Stimulated activated CD4-positive, alpha-beta T cell treated with anti-CD3 and anti-CD28 coated beads, Interleukin-12 subunit alpha, Interleukin-12 subunit beta, amount 100 ng/mL, for 24 hours (primary cell): Measurements from ENCODE around the gene APP.
A peak's percentile ranks its signal among the peaks of the same experiment; 100 is the strongest.

ENCODE experiments used
- DNase-seq, 2 experiments: peaks; one replicate each; pipeline ENCODE4 v3.0.0-alpha.2; 2020; ENCODE audit warnings: low read depth in 2 of 2

APP gene

GRCh38 chr21:26170471-26171257 lies at the start of gene APP:
TSS of gene APP (minus strand) at chr21:26170770. CDS start at chr21:26170620, 150 bp downstream.
- peak; percentile 77 to 80 for DNase-seq

DNA sequence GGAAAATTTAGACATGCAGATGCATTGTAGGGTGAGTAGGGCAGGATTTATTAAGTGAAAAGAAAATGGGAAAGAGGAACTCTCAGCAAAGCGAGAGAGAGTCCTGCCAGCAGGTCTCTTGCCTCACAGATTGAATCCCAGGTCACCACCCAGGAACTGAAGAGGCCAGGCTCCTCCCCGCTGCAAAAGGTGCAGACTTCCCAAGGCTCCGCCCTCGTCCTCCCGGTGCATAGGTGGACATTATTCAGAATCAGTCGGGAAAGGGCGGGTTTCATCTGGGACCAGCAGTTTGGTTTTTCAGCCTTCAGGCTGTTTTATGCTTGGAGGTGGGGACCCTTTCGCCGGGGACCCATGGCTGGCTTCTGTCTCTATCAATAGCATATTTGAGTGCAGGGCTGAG lies 41.6 kb upstream of the APP start:
- DNase-seq = no peak

DNA sequence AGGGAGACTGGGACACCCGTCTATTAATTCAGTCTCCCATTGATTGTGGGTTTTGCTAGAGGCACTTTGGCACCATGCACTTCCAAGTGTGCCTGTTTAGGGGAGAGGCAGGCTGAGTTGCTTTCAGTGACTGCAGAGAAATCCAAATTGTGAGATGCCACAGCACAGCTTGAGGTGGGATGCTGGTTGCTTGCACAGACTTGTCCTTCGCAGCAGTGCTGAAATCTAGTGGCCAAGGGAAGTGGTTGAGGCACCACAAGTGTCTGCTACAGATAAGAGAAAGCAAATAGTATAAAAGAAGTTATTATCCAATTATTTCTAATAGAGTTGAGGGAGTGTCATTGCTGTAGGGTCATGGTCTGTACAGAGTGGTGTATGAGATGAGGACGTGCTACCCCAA lies 40.0 kb upstream of the APP start:
- no peak for DNase-seq

DNA sequence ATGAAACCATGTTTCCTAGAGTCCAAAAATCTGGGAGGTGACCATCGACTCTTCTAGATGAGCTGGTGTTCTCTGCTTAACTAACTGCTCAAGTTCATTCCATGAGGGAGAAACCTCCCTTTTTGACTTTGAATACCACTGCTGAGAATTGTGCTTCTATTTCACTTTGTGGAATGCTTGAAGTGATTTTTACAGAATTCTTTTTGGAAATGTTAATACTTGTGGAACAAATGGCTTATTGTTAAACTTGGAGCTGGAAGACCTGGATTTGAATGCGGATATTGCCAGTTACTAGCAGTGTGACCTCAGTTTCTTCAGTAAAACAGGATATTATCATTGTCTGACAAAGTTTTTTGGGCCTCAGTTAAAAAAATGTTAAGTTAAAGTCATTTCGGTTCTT lies 36.5 kb upstream of the APP start:
- DNase-seq = no peak

DNA sequence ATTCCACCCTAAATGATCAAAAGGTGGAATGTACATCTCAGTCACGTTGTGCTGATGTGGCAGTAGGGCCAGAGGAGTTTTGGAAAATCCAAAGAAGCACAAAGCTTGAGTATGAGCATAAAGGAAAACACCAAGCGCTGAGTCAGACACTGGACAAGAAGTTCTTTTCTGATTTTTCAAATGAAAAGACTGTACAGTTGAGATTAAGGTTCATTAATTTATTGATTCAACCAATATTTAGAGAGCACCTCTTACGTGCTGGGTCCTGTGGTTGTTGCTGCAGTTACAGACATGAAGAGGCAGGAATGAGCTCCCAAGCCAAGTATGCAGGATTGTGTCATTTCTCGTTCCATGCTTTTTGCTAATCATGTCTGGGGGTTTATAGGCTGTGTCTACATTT lies 28.9 kb upstream of the APP start:
- DNase-seq = no peak

GRCh38 chr21:26195708-26196107 lies 25.1 kb upstream of the APP start:
- no peak for DNase-seq

- no peak for DNase-seq
Measured at GRCh38 chr21:26194811-26195251, 24.3 kb upstream of the APP start.

- DNase-seq = no peak
Measured at GRCh38 chr21:26194326-26194725, 23.8 kb upstream of the APP start.

- DNase-seq = no peak
Measured at GRCh38 chr21:26191609-26192008, 21.0 kb upstream of the APP start.

- DNase-seq = no peak
Measured at GRCh38 chr21:26188422-26188821, 17.9 kb upstream of the APP start.

- DNase-seq = no peak
Measured at GRCh38 chr21:26185446-26185845, 14.9 kb upstream of the APP start.

- no peak for DNase-seq
Measured at GRCh38 chr21:26185021-26185420, 14.5 kb upstream of the APP start.

- no peak for DNase-seq
Measured at GRCh38 chr21:26179501-26179900, 8.9 kb upstream of the APP start.

DNA sequence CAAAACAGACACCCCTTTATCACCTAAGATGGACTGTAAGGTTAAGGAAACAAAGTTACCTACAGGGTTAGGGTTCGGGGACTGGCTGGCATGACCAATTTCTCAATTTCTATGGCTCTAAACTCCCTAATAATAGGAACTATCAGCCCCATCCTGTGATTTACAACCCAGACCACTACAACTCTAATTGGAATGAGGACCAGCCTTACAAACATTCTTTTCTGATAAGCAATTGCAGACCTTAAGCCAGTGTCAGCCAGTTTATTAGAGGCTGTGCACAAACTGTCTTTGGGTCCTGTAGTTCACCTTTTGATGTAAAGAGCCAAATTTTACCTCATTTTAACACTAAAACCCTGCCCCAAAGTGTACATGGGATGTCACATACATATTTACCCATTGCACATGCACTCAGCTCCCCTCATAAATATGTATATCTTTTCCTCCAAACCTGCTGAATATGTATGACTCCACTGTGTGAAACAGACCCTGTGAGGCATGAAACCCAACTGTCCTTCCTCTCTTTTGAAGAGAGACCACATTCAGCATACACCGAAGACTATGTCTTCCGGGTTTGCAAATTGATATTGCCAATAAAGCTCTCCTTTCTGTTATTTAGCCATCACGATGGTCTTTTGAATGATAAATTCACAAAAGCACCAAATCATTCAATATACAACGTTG lies 7.3 kb upstream of the APP start:
- DNase-seq = no peak

DNA sequence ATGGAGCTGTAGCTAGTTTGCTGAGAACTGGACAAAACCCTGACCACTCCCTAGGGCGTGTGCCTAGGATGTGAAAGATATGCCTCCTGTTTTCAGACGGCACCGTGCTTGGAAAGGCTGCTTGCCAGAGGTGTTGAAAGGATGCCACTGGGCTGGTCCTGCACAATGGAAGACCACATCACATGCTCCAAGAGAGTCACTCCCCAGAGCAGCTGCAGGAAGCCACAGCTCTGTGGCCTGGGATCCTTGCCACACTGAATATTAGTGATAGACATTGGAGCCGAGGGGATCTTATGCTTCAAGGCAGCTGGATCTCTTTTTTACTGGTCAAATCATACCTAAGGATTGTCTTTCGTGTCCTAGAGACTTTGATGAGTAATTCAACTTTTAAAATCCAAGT lies 6.6 kb upstream of the APP start:
- no peak for DNase-seq

GRCh38 chr21:26171258-26172100 lies 909 bp upstream of the APP start:
- no peak for DNase-seq

- DNase-seq = peak; percentile 19 to 45
Measured at GRCh38 chr21:26169611-26170470, 729 bp downstream of the APP start.

- peak; percentile 12 to 13 for DNase-seq
Measured at GRCh38 chr21:26169061-26169610, 1.4 kb downstream of the APP start.

GRCh38 chr21:26168371-26168770 lies 2.2 kb downstream of the APP start:
- DNase-seq = no peak

DNA sequence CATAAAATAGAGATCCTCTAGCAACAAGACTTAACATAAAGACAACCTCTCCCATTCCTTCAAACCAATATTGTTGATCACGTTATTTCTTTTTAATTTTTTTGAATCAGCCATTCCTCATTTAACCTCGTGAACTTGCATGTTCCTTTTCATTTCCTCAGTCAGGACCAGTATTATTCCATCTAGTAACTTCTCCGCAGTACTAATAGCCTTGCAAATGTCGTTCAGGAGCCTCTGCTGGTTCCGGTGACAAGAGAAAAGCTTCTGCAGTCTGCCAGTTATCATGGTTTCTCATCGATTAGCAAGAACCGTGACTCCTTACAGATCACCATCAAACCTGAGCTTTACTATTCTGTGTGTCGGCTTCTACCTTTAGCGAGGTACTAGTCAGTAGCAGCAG lies 3.0 kb downstream of the APP start:
- no peak for DNase-seq

DNA sequence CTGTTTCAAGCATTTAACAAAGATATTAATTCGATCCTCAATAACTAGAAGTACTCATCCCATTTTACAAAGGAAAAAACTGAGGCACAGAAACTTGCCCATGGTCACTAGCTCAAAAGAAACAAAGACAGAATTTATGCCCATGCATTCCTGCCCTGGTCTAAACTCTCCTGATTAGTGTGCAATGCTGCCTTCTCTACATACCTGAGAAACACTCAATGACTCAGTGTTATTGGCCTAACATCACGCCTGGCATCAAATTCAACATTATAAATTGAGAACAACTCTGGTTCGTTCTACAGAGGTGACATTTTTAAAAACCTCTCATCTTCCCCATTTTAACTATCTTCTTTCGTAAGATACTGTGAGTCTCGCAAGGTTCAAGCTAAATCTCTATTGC lies 5.2 kb downstream of the APP start:
- DNase-seq = no peak
